AG04450 (cell line): Measurements from ENCODE around the gene SPIN4. TPM values are rescaled to one million over a fixed set of nuclear protein-coding genes. Genes with fewer than 3 reads are reported as not detected.

ENCODE experiments used
- CTCF ChIA-PET: fragments of 300-600, 350-600 bp; formaldehyde crosslinking; extraction: SDS; loops from one replicate; lab custom pipeline; 2022; ENCODE audit warnings: antibody characterized with exemption, inconsistent platforms; lab: Charles Lee
- POLR2A ChIA-PET: fragments of 350-600 bp; formaldehyde crosslinking; extraction: SDS; loops from one replicate; lab custom pipeline; 2021; ENCODE audit warnings: antibody characterized with exemption, inconsistent platforms; lab: Yijun Ruan, JAX
- DNase-seq: peaks from one replicate; pipeline ENCODE4 v3.0.0-alpha.2; 2011; ENCODE audit warnings: low read depth, low spot score
- H3K27ac ChIP-seq: one replicate; pipeline ENCODE4 v1.5.1; 2012; ENCODE audit warnings: low read depth, low read length, control low read depth
- H3K27me3 ChIP-seq: one replicate; pipeline ENCODE4 v1.6.0; 2012; ENCODE audit warnings: low read length; ENCODE audit not compliant: control insufficient read depth, insufficient read depth
- H3K4me3 ChIP-seq: 2 replicates; pipeline ENCODE4 v1.5.1; 2011; ENCODE audit warnings: mild to moderate bottlenecking, low read depth, low read length, control low read depth
- H3K9me3 ChIP-seq: 2 replicates; pipeline ENCODE4 v1.5.1; 2012; ENCODE audit warnings: low read length; ENCODE audit not compliant: control insufficient read depth, insufficient read depth
- polyA plus RNA-seq: library from polyadenylated mRNA; depleted of rRNA; stranded (reverse); fragments of >200 nt; gene quantifications from 2 replicates; pipeline ENCODE4 v1.2.3, GENCODE V29; 2011
- TF ChIP-seq, protein P1 (sequence below): IDR thresholded peaks from 2 replicates; pipeline ENCODE4 v1.5.1; 2011; ENCODE audit warnings: low read depth, low read length, control low read depth, inconsistent platforms

The SPIN4 gene
- polyA plus RNA-seq, 1 experiment: 5.0 TPM

- DNase-seq: no peak
- ChIA-PET CTCF (no interaction called here), POLR2A (no interaction called here)
- Histone ChIP-seq H3K27me3 (no peaks in the 10 kb centered on the region), H3K27ac (no peak overlapping the region), H3K9me3 (no peaks in the 10 kb centered on the region), H3K4me3 (no peak overlapping the region)
- TF ChIP-seq, protein P1, sequence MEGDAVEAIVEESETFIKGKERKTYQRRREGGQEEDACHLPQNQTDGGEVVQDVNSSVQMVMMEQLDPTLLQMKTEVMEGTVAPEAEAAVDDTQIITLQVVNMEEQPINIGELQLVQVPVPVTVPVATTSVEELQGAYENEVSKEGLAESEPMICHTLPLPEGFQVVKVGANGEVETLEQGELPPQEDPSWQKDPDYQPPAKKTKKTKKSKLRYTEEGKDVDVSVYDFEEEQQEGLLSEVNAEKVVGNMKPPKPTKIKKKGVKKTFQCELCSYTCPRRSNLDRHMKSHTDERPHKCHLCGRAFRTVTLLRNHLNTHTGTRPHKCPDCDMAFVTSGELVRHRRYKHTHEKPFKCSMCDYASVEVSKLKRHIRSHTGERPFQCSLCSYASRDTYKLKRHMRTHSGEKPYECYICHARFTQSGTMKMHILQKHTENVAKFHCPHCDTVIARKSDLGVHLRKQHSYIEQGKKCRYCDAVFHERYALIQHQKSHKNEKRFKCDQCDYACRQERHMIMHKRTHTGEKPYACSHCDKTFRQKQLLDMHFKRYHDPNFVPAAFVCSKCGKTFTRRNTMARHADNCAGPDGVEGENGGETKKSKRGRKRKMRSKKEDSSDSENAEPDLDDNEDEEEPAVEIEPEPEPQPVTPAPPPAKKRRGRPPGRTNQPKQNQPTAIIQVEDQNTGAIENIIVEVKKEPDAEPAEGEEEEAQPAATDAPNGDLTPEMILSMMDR: no peak
Measured at GRCh38 chrX:63363788-63364187, 12.7 kb upstream of the SPIN4 start.

DNA sequence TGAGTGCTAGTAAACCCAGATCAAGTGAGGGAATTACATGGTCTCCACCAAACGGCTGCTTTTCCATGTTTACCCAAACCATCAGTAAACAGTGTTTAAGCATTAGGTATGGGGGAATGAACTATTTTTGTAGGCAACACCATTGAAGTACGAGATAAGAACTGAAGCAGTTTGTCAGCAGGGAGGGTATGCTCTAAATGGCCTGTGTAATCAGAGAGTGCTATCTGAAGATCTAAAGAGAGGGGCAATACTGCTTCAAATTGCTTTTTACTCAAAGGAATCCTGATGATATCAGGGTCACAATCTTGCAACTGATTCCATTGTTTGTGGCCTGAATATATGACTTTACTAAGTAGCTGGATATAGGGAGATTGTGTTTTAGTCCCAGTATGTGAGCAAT, 10.4 kb upstream of the SPIN4 start:
- TF ChIP-seq, protein P1: no peak
- POLR2A ChIA-PET: no interaction called here

DNA sequence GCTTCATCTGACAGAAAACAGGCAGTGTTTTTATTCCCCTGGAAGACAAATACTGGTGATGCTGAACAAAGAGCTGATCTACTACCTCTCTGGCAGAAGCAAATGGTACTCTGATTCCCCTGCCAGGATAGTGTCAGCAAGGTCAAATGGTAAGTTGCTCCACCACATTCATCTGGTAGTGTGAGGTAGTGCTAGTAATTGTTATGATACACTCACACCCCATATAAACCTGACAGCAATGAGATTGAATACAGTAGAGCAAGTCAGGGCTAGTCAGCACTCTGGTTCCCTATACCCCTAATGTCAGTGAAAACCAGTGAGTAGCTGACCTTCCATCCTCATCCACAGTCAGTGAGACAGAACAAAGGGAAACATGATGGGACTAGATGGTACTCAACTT, 3.4 kb upstream of the SPIN4 start:
- TF ChIP-seq, protein P1: no peak
- ChIA-PET CTCF (no interaction called here), POLR2A (no interaction called here)
- DNase-seq: no peak
- no peaks in the 10 kb centered on the region for H3K27me3 ChIP-seq
- no peaks in the 10 kb centered on the region for H3K9me3 ChIP-seq
- H3K27ac ChIP-seq: no peak overlapping the region
- H3K4me3 ChIP-seq: no peak overlapping the region

More for the DNA sequence above, 10.4 kb upstream of the SPIN4 start:
- no peaks in the 10 kb centered on the region for H3K9me3 ChIP-seq
- H3K4me3 ChIP-seq: no peak overlapping the region
- no peaks in the 10 kb centered on the region for H3K27me3 ChIP-seq
- DNase-seq: no peak
- CTCF ChIA-PET: no interaction called here
- no peak overlapping the region for H3K27ac ChIP-seq

GRCh38 chrX:63350465-63350877, 661 bp downstream of the SPIN4 start:
- H3K27ac ChIP-seq: no peak overlapping the region
- no peaks in the 10 kb centered on the region for H3K9me3 ChIP-seq
- TF ChIP-seq, protein P1: no peak
- no peaks in the 10 kb centered on the region for H3K27me3 ChIP-seq
- peak overlapping the region; percentile 74 for H3K4me3 ChIP-seq
- no peak for DNase-seq
- CTCF ChIA-PET: no interaction called here
- POLR2A ChIA-PET: no interaction called here

GRCh38 chrX:63349307-63349706, 1.8 kb downstream of the SPIN4 start:
- TF ChIP-seq, protein P1: no peak
- DNase-seq: no peak
- H3K27me3 ChIP-seq: no peaks in the 10 kb centered on the region
- ChIA-PET POLR2A (no interaction called here), CTCF (interaction anchor here (1.7 kb wide), 1 partner anchor 157 kb away, joined by 3 read pairs; no protein-coding TSS in a partner anchor)
- H3K27ac ChIP-seq: no peak overlapping the region
- H3K4me3 ChIP-seq: peak overlapping the region; percentile 32
- H3K9me3 ChIP-seq: no peaks in the 10 kb centered on the region
